ENCODE results near the gene VAT1L.

Gene VAT1L

GRCh38 chr16:77842468-77842867 lies 54.1 kb downstream of the VAT1L start:
- no peak for TF ChIP-seq EGR1 (IDR thresholded peaks at IDR 0.05)
- TF ChIP-seq TCF12 (IDR thresholded peaks at IDR 0.05; ENCODE audit: low read depth), result no peak

GRCh38 chr16:77843405-77843804 lies 55.0 kb downstream of the VAT1L start:
- TF ChIP-seq ZBTB7A (IDR thresholded peaks at IDR 0.05; ENCODE audit: low read depth) (no peak), YY1 (IDR thresholded peaks at IDR 0.05; ENCODE audit: low read depth) (no peak), TAF1 (IDR thresholded peaks at IDR 0.05; ENCODE audit: low read depth) (no peak), CEBPB (IDR thresholded peaks at IDR 0.05) (no peak)

GRCh38 chr16:77844801-77845200 lies 56.4 kb downstream of the VAT1L start:
- TF ChIP-seq YY1 (IDR thresholded peaks at IDR 0.05; ENCODE audit: low read depth) (no peak), EGR1 (IDR thresholded peaks at IDR 0.05) (no peak), RAD21 (IDR thresholded peaks at IDR 0.05; ENCODE audit: low read depth) (no peak), FOXM1 (IDR thresholded peaks at IDR 0.05; ENCODE audit: borderline replicate concordance, low read depth) (no peak), CREB1 (IDR thresholded peaks at IDR 0.05; ENCODE audit: low read depth) (no peak), TAF1 (IDR thresholded peaks at IDR 0.05; ENCODE audit: low read depth) (no peak), TEAD4 (IDR thresholded peaks at IDR 0.05) (no peak), USF1 (IDR thresholded peaks at IDR 0.05) (no peak), MAX (IDR thresholded peaks at IDR 0.05) (no peak), TCF12 (IDR thresholded peaks at IDR 0.05; ENCODE audit: low read depth) (no peak), REST (IDR thresholded peaks at IDR 0.05; ENCODE audit: low read depth) (no peak), NFIC (IDR thresholded peaks at IDR 0.05) (no peak), EP300 (IDR thresholded peaks at IDR 0.05; ENCODE audit: borderline replicate concordance) (no peak), CEBPB (IDR thresholded peaks at IDR 0.05) (no peak), ZBTB7A (IDR thresholded peaks at IDR 0.05; ENCODE audit: low read depth) (no peak)

- TF ChIP-seq FOXM1 (IDR thresholded peaks at IDR 0.05; ENCODE audit: borderline replicate concordance, low read depth) (no peak), CEBPB (IDR thresholded peaks at IDR 0.05) (no peak), RAD21 (IDR thresholded peaks at IDR 0.05; ENCODE audit: low read depth) (no peak), YY1 (IDR thresholded peaks at IDR 0.05; ENCODE audit: low read depth) (no peak), TAF1 (IDR thresholded peaks at IDR 0.05; ENCODE audit: low read depth) (no peak), TEAD4 (IDR thresholded peaks at IDR 0.05) (no peak), TCF12 (IDR thresholded peaks at IDR 0.05; ENCODE audit: low read depth) (no peak), ZBTB7A (IDR thresholded peaks at IDR 0.05; ENCODE audit: low read depth) (no peak), EGR1 (IDR thresholded peaks at IDR 0.05) (no peak), REST (IDR thresholded peaks at IDR 0.05; ENCODE audit: low read depth) (no peak), EP300 (IDR thresholded peaks at IDR 0.05; ENCODE audit: borderline replicate concordance) (no peak), CREB1 (IDR thresholded peaks at IDR 0.05; ENCODE audit: low read depth) (no peak), USF1 (IDR thresholded peaks at IDR 0.05) (no peak), MAX (IDR thresholded peaks at IDR 0.05) (no peak), NFIC (IDR thresholded peaks at IDR 0.05) (no peak)
These were observed 61.4 kb downstream of the VAT1L start for GRCh38 chr16:77849646-77850258.

- TF ChIP-seq TEAD4 (IDR thresholded peaks at IDR 0.05), result no peak
- TF ChIP-seq CREB1 (IDR thresholded peaks at IDR 0.05; ENCODE audit: low read depth), result no peak
- TF ChIP-seq TAF1 (IDR thresholded peaks at IDR 0.05; ENCODE audit: low read depth), result no peak
- TF ChIP-seq RAD21 (IDR thresholded peaks at IDR 0.05; ENCODE audit: low read depth), result no peak
- no peak for TF ChIP-seq MAX (IDR thresholded peaks at IDR 0.05)
- no peak for TF ChIP-seq NFIC (IDR thresholded peaks at IDR 0.05)
- TF ChIP-seq CEBPB (IDR thresholded peaks at IDR 0.05), result no peak
- TF ChIP-seq ZBTB7A (IDR thresholded peaks at IDR 0.05; ENCODE audit: low read depth), result no peak
- no peak for TF ChIP-seq EP300 (IDR thresholded peaks at IDR 0.05; ENCODE audit: borderline replicate concordance)
- no peak for TF ChIP-seq FOXM1 (IDR thresholded peaks at IDR 0.05; ENCODE audit: borderline replicate concordance, low read depth)
- TF ChIP-seq USF1 (IDR thresholded peaks at IDR 0.05), result no peak
- TF ChIP-seq YY1 (IDR thresholded peaks at IDR 0.05; ENCODE audit: low read depth), result no peak
- no peak for TF ChIP-seq EGR1 (IDR thresholded peaks at IDR 0.05)
- no peak for TF ChIP-seq REST (IDR thresholded peaks at IDR 0.05; ENCODE audit: low read depth)
- no peak for TF ChIP-seq TCF12 (IDR thresholded peaks at IDR 0.05; ENCODE audit: low read depth)
These were observed 62.4 kb downstream of the VAT1L start for GRCh38 chr16:77850636-77851333.
